ENCODE data around the gene COL26A1. TPM values are rescaled to one million over a fixed set of nuclear protein-coding genes. Genes with fewer than 3 reads are reported as not detected.

Gene COL26A1
- total RNA-seq, 2 experiments from 2014 or later = not detected

- Histone ChIP-seq H3K4me1 (ENCODE audit: insufficient read depth, low read length, poor library complexity, severe bottlenecking) (no peaks in the 10 kb centered on the region), H3K79me2 (ENCODE audit: insufficient read depth, low read depth, low read length) (no peaks in the 10 kb centered on the region), H2AFZ (ENCODE audit: low read length) (no peak overlapping the region), H3K9me2 (ENCODE audit: insufficient read depth, low read length) (no peaks in the 10 kb centered on the region), H3K4me2 (ENCODE audit: low read length) (no peak overlapping the region), H3K27ac (ENCODE audit: low read depth, low read length, poor library complexity, severe bottlenecking) (no peak overlapping the region), H3K36me3 (ENCODE audit: insufficient read depth, low read length) (no peaks in the 10 kb centered on the region), H3K4me3 (ENCODE audit: low read depth, low read length, poor library complexity, severe bottlenecking) (no peak overlapping the region), H3K9me3 (ENCODE audit: low read length) (no peaks in the 10 kb centered on the region), H4K20me1 (ENCODE audit: insufficient read depth, low read length) (no peaks in the 10 kb centered on the region)
- no TSS peak for BruUV-seq (replicated peaks)
- no peak for TF ChIP-seq CTCF (conservative IDR thresholded peaks at IDR 0.05; ENCODE audit: low read length)
- TF ChIP-seq EZH2phosphoT487 (IDR thresholded peaks at IDR 0.05; ENCODE audit: borderline replicate concordance, low read depth, low read length) = no peak
- DNase-seq (ENCODE audit: low spot score) = no peak
- intact Hi-C loops (cut with micrococcal nuclease; ENCODE audit: unreplicated experiment) = no loop called here
- CTCF ChIA-PET (ENCODE audit: unreplicated experiment) = no interaction called here
- POLR2A ChIA-PET = no interaction called here
Measured at GRCh38 chr7:101450064-101450463, 87.4 kb downstream of the COL26A1 start.

GRCh38 chr7:101453617-101454016, 90.9 kb downstream of the COL26A1 start:
- Histone ChIP-seq H3K9me2 (ENCODE audit: insufficient read depth, low read length) (no peaks in the 10 kb centered on the region), H3K9me3 (ENCODE audit: low read length) (no peaks in the 10 kb centered on the region), H2AFZ (ENCODE audit: low read length) (no peak overlapping the region), H3K4me3 (ENCODE audit: low read depth, low read length, poor library complexity, severe bottlenecking) (no peak overlapping the region), H3K4me2 (ENCODE audit: low read length) (no peak overlapping the region), H4K20me1 (ENCODE audit: insufficient read depth, low read length) (no peaks in the 10 kb centered on the region), H3K36me3 (ENCODE audit: insufficient read depth, low read length) (no peaks in the 10 kb centered on the region), H3K79me2 (ENCODE audit: insufficient read depth, low read depth, low read length) (no peaks in the 10 kb centered on the region), H3K4me1 (ENCODE audit: insufficient read depth, low read length, poor library complexity, severe bottlenecking) (no peaks in the 10 kb centered on the region), H3K27ac (ENCODE audit: low read depth, low read length, poor library complexity, severe bottlenecking) (no peak overlapping the region)
- TF ChIP-seq EZH2phosphoT487 (IDR thresholded peaks at IDR 0.05; ENCODE audit: borderline replicate concordance, low read depth, low read length) (no peak), CTCF (conservative IDR thresholded peaks at IDR 0.05; ENCODE audit: low read length) (no peak)
- CTCF ChIA-PET (ENCODE audit: unreplicated experiment) = no interaction called here
- BruUV-seq (replicated peaks) = no TSS peak
- intact Hi-C loops (cut with micrococcal nuclease; ENCODE audit: unreplicated experiment) = loop anchor here (1.0 kb wide), 1 partner anchor 54 kb away; no protein-coding TSS in a partner anchor
- no peak for DNase-seq (ENCODE audit: low spot score)
- POLR2A ChIA-PET = interaction anchor here (0.6 kb wide), 1 partner anchor 59 kb away, joined by 3 read pairs; no protein-coding TSS in a partner anchor

GRCh38 chr7:101457001-101457750, 94.5 kb downstream of the COL26A1 start:
- no TSS peak for BruUV-seq (replicated peaks)
- intact Hi-C loops (cut with micrococcal nuclease; ENCODE audit: unreplicated experiment) = no loop called here
- POLR2A ChIA-PET = interaction anchor here (0.6 kb wide), 1 partner anchor 86 kb away, joined by 3 read pairs; no protein-coding TSS in a partner anchor
- Histone ChIP-seq H3K9me2 (ENCODE audit: insufficient read depth, low read length) (no peaks in the 10 kb centered on the region), H3K4me3 (ENCODE audit: low read depth, low read length, poor library complexity, severe bottlenecking) (no peak overlapping the region), H3K27ac (ENCODE audit: low read depth, low read length, poor library complexity, severe bottlenecking) (no peak overlapping the region), H2AFZ (ENCODE audit: low read length) (no peak overlapping the region), H4K20me1 (ENCODE audit: insufficient read depth, low read length) (no peaks in the 10 kb centered on the region), H3K36me3 (ENCODE audit: insufficient read depth, low read length) (no peaks in the 10 kb centered on the region), H3K4me2 (ENCODE audit: low read length) (no peak overlapping the region), H3K4me1 (ENCODE audit: insufficient read depth, low read length, poor library complexity, severe bottlenecking) (no peaks in the 10 kb centered on the region), H3K79me2 (ENCODE audit: insufficient read depth, low read depth, low read length) (no peaks in the 10 kb centered on the region), H3K9me3 (ENCODE audit: low read length) (no peaks in the 10 kb centered on the region)
- DNase-seq (ENCODE audit: low spot score) = no peak
- TF ChIP-seq CTCF (conservative IDR thresholded peaks at IDR 0.05; ENCODE audit: low read length) (no peak), EZH2phosphoT487 (IDR thresholded peaks at IDR 0.05; ENCODE audit: borderline replicate concordance, low read depth, low read length) (no peak)
- CTCF ChIA-PET (ENCODE audit: unreplicated experiment) = no interaction called here

Data from OCI-LY7 (cell line).